Parathyroid adenoma (tissue), 2 donors: ENCODE results near the gene PPP6C.

Experiments used
- H2AFZ ChIP-seq: fragments of 300-600 bp; sonication (generic); one replicate; pipeline ENCODE4 v1.7.0; 2017; ENCODE audit warnings: antibody characterized with exemption, mild to moderate bottlenecking
- H3K27ac ChIP-seq: fragments of 300-600 bp; sonication (generic); one replicate; pipeline ENCODE4 v1.7.0; 2017
- H3K27me3 ChIP-seq: fragments of 300-600 bp; sonication (generic); one replicate; pipeline ENCODE4 v1.7.0; 2017; ENCODE audit warnings: low read length; ENCODE audit not compliant: control insufficient read depth, insufficient read depth
- H3K36me3 ChIP-seq: fragments of 300-600 bp; sonication (generic); one replicate; pipeline ENCODE4 v1.7.0; 2017; ENCODE audit warnings: low read length; ENCODE audit not compliant: control insufficient read depth, insufficient read depth
- H3K4me1 ChIP-seq: fragments of 300-600 bp; sonication (generic); one replicate; pipeline ENCODE4 v1.7.0; 2017; ENCODE audit warnings: control low read depth
- H3K4me2 ChIP-seq: fragments of 300-600 bp; sonication (generic); one replicate; pipeline ENCODE4 v1.7.0; 2017; ENCODE audit warnings: low read length
- H3K4me3 ChIP-seq: fragments of 300-600 bp; sonication (generic); one replicate; pipeline ENCODE4 v1.7.0; 2017; ENCODE audit warnings: low read depth, low read length
- H3K79me2 ChIP-seq: fragments of 300-600 bp; sonication (generic); one replicate; pipeline ENCODE4 v1.7.0; 2017; ENCODE audit warnings: control low read depth
- H3K9ac ChIP-seq: fragments of 300-600 bp; sonication (generic); one replicate; pipeline ENCODE4 v1.7.0; 2017; ENCODE audit warnings: mild to moderate bottlenecking
- H3K9me3 ChIP-seq: fragments of 300-600 bp; sonication (generic); one replicate; pipeline ENCODE4 v1.7.0; 2017; ENCODE audit warnings: low read length; ENCODE audit not compliant: control insufficient read depth
- TF ChIP-seq, protein P1 (sequence below): fragments of 300-600 bp; sonication (generic); IDR thresholded peaks from one replicate; pipeline ENCODE4 v1.7.0; 2017; ENCODE audit warnings: antibody characterized with exemption, mild to moderate bottlenecking
- donor health status: primary hyperparathyroidism.

The PPP6C gene

DNA sequence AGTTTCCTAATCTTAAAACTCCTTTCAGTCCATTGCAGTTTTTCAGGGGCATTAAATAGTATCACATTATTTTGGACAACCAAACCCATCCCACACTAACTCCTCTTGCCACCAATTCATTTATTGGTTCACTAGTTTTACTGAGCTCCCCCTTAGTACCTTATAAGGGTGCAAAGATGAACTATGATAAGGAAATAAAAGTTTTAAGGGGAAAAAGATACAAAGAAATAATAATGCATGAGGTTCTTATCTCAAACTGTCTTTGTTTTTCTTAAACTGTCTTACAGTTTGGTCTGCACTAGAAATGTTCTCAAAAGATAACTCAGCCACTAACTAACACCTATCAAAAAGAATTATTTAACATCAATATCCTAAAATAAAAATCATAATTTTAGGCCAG, 54.6 kb downstream of the PPP6C start:
- no peaks in the 10 kb centered on the region for H3K79me2 ChIP-seq
- no peak overlapping the region for H3K4me2 ChIP-seq
- no peak overlapping the region for H3K4me3 ChIP-seq
- H3K27me3 ChIP-seq = no peaks in the 10 kb centered on the region
- H3K9me3 ChIP-seq = no peaks in the 10 kb centered on the region
- no peaks in the 10 kb centered on the region for H3K4me1 ChIP-seq
- H3K36me3 ChIP-seq = no peaks in the 10 kb centered on the region
- H3K9ac ChIP-seq = no peak overlapping the region
- no peak overlapping the region for H3K27ac ChIP-seq
- TF ChIP-seq, protein P1, sequence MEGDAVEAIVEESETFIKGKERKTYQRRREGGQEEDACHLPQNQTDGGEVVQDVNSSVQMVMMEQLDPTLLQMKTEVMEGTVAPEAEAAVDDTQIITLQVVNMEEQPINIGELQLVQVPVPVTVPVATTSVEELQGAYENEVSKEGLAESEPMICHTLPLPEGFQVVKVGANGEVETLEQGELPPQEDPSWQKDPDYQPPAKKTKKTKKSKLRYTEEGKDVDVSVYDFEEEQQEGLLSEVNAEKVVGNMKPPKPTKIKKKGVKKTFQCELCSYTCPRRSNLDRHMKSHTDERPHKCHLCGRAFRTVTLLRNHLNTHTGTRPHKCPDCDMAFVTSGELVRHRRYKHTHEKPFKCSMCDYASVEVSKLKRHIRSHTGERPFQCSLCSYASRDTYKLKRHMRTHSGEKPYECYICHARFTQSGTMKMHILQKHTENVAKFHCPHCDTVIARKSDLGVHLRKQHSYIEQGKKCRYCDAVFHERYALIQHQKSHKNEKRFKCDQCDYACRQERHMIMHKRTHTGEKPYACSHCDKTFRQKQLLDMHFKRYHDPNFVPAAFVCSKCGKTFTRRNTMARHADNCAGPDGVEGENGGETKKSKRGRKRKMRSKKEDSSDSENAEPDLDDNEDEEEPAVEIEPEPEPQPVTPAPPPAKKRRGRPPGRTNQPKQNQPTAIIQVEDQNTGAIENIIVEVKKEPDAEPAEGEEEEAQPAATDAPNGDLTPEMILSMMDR = no peak
- no peak overlapping the region for H2AFZ ChIP-seq

- Histone ChIP-seq H3K27me3 (no peaks in the 10 kb centered on the region), H3K36me3 (no peaks in the 10 kb centered on the region), H3K4me1 (no peaks in the 10 kb centered on the region), H3K79me2 (no peaks in the 10 kb centered on the region), H3K27ac (no peak overlapping the region), H2AFZ (no peak overlapping the region), H3K9ac (no peak overlapping the region), H3K4me2 (no peak overlapping the region), H3K4me3 (no peak overlapping the region), H3K9me3 (no peaks in the 10 kb centered on the region)
- TF ChIP-seq, protein P1 = no peak
Observed at GRCh38 chr9:125133403-125134329, 55.9 kb downstream of the PPP6C start.

- Histone ChIP-seq H3K36me3 (no peaks in the 10 kb centered on the region), H3K27me3 (no peaks in the 10 kb centered on the region), H2AFZ (no peak overlapping the region), H3K27ac (no peak overlapping the region), H3K4me1 (no peaks in the 10 kb centered on the region), H3K79me2 (no peaks in the 10 kb centered on the region), H3K9me3 (no peaks in the 10 kb centered on the region), H3K9ac (no peak overlapping the region), H3K4me3 (no peak overlapping the region), H3K4me2 (no peak overlapping the region)
- TF ChIP-seq, protein P1 = no peak
Observed at GRCh38 chr9:125131778-125132177, 57.8 kb downstream of the PPP6C start.

- no peak overlapping the region for H3K27ac ChIP-seq
- H3K9me3 ChIP-seq = no peaks in the 10 kb centered on the region
- H3K9ac ChIP-seq = no peak overlapping the region
- H2AFZ ChIP-seq = no peak overlapping the region
- no peaks in the 10 kb centered on the region for H3K27me3 ChIP-seq
- no peak overlapping the region for H3K4me3 ChIP-seq
- no peaks in the 10 kb centered on the region for H3K79me2 ChIP-seq
- no peaks in the 10 kb centered on the region for H3K4me1 ChIP-seq
- H3K36me3 ChIP-seq = no peaks in the 10 kb centered on the region
- no peak overlapping the region for H3K4me2 ChIP-seq
- TF ChIP-seq, protein P1 = no peak
Observed at GRCh38 chr9:125126019-125126746, 63.4 kb downstream of the PPP6C start.
